ENCODE data around the gene SOX12. TPM values are rescaled to one million over a fixed set of nuclear protein-coding genes. Genes with fewer than 3 reads are reported as not detected.
A peak's percentile ranks its signal among the peaks of the same experiment; 100 is the strongest.

SOX12 gene
- total and polyA plus RNA-seq, 4 experiments from 2014 or later, result 0.08 to 5.0 (median 2.7) TPM

- no peak overlapping the region for H3K4me3 ChIP-seq (ENCODE audit: low read length in 2 of 2)
- no peaks in the 10 kb centered on the region for H3K4me1 Mint-ChIP-seq
- intact Hi-C loops (cut with micrococcal nuclease), result no loop called here
- POLR2A ChIA-PET (ENCODE audit: partially characterized antibody), result no interaction called here
- H3K9me3 ChIP-seq (ENCODE audit: control insufficient read depth in 1 of 2, low read length in 2 of 2), result no peaks in the 10 kb centered on the region
- no peak overlapping the region for H3K27ac Mint-ChIP-seq
- no peak overlapping the region for H3K27ac ChIP-seq (ENCODE audit: low read depth, low read length)
- H3K9me3 Mint-ChIP-seq, result no peaks in the 10 kb centered on the region
- no peaks in the 10 kb centered on the region for H3K36me3 Mint-ChIP-seq
- no peak overlapping the region for H3K4me3 Mint-ChIP-seq
- H3K36me3 ChIP-seq (ENCODE audit: insufficient read depth, low read length), result no peaks in the 10 kb centered on the region
- no peaks in the 10 kb centered on the region for H3K27me3 ChIP-seq (ENCODE audit: insufficient read depth, low read length)
- DNase-seq, result no peak
- H3K27me3 Mint-ChIP-seq, result no peaks in the 10 kb centered on the region
- no peaks in the 10 kb centered on the region for H3K4me1 ChIP-seq (ENCODE audit: insufficient read depth, low read length)
- CTCF ChIA-PET (ENCODE audit: partially characterized antibody), result interaction anchor here (1.3 kb wide), 1 partner anchor 20 kb away, joined by 3 read pairs; no protein-coding TSS in a partner anchor
These were observed 41.2 kb upstream of the SOX12 start for GRCh38 chr20:284172-284571.

GRCh38 chr20:286508-286907 is 38.8 kb upstream of the SOX12 start:
- Mint-ChIP-seq H3K27me3 (no peaks in the 10 kb centered on the region), H3K4me3 (no peak overlapping the region), H3K9me3 (peaks cover 0 to 1% (median 0%) of the 10 kb centered on the region in 8 donors), H3K27ac (no peak overlapping the region), H3K36me3 (no peaks in the 10 kb centered on the region), H3K4me1 (peaks cover 0 to 7% (median 3%) of the 10 kb centered on the region in 4 donors)
- intact Hi-C loops (cut with micrococcal nuclease), result no loop called here
- no peak for DNase-seq
- Histone ChIP-seq H3K9me3 (ENCODE audit: control insufficient read depth in 1 of 2, low read length in 2 of 2) (no peaks in the 10 kb centered on the region), H3K27ac (ENCODE audit: low read depth, low read length) (no peak overlapping the region), H3K4me1 (ENCODE audit: insufficient read depth, low read length) (peaks cover 15% of the 10 kb centered on the region), H3K4me3 (ENCODE audit: low read length in 2 of 2) (no peak overlapping the region), H3K27me3 (ENCODE audit: insufficient read depth, low read length) (no peaks in the 10 kb centered on the region), H3K36me3 (ENCODE audit: insufficient read depth, low read length) (no peaks in the 10 kb centered on the region)
- ChIA-PET CTCF (ENCODE audit: partially characterized antibody) (no interaction called here), POLR2A (ENCODE audit: partially characterized antibody) (no interaction called here)

- Mint-ChIP-seq H3K4me1 (peaks cover 3 to 7% (median 5%) of the 10 kb centered on the region in 4 donors), H3K9me3 (peaks cover 0 to 1% (median 0%) of the 10 kb centered on the region in 8 donors), H3K27ac (peak overlapping the region in 2 of 7 donors; percentile 27 to 30), H3K27me3 (no peaks in the 10 kb centered on the region), H3K36me3 (no peaks in the 10 kb centered on the region), H3K4me3 (peak overlapping the region in 1 of 8 donors; percentile 34)
- Histone ChIP-seq H3K27ac (ENCODE audit: low read depth, low read length) (peak overlapping the region; percentile 29), H3K9me3 (ENCODE audit: control insufficient read depth in 1 of 2, low read length in 2 of 2) (no peaks in the 10 kb centered on the region), H3K27me3 (ENCODE audit: insufficient read depth, low read length) (no peaks in the 10 kb centered on the region), H3K4me1 (ENCODE audit: insufficient read depth, low read length) (peaks cover 19% of the 10 kb centered on the region), H3K4me3 (ENCODE audit: low read length in 2 of 2) (no peak overlapping the region), H3K36me3 (ENCODE audit: insufficient read depth, low read length) (no peaks in the 10 kb centered on the region)
- ChIA-PET POLR2A (ENCODE audit: partially characterized antibody) (no interaction called here), CTCF (ENCODE audit: partially characterized antibody) (interaction anchor here (1.0 kb wide), 2 partner anchors 23 to 42 kb away, joined by 3 to 5 read pairs; no protein-coding TSS in a partner anchor)
- intact Hi-C loops (cut with micrococcal nuclease), result no loop called here
- DNase-seq, result no peak
These were observed 36.2 kb upstream of the SOX12 start for GRCh38 chr20:288956-289692.

DNA sequence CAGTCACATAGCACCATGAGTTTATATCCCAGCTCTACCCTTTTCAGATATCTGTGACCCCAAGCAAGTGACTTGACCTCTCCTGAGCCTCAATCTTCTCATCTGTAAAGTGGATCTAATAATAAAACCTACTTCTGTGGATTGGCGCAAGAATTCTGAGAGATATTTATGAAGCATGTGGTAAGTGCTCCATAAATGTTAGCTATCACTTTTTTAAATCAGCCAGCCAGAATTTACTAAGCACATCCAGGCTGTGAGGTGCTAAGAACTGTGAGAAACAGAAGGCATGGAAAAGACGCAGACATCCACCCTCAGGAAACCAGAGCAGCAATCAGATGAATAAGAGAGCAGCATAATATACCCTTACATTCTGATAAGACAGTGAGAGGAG is 35.7 kb upstream of the SOX12 start:
- H3K27ac ChIP-seq (ENCODE audit: low read depth, low read length), result peak overlapping the region; percentile 29
- Mint-ChIP-seq H3K36me3 (no peaks in the 10 kb centered on the region), H3K9me3 (peaks cover 0 to 1% (median 0%) of the 10 kb centered on the region in 8 donors), H3K27me3 (no peaks in the 10 kb centered on the region), H3K27ac (peak overlapping the region in 2 of 7 donors; percentile 30 to 73), H3K4me3 (peak overlapping the region in 1 of 8 donors; percentile 34), H3K4me1 (peaks cover 3 to 7% (median 5%) of the 10 kb centered on the region in 4 donors)
- H3K27me3 ChIP-seq (ENCODE audit: insufficient read depth, low read length), result no peaks in the 10 kb centered on the region
- H3K36me3 ChIP-seq (ENCODE audit: insufficient read depth, low read length), result no peaks in the 10 kb centered on the region
- intact Hi-C loops (cut with micrococcal nuclease), result loop anchor here (1.0 kb wide), 2 partner anchors 36 to 41 kb away; partner anchors contain the start of gene SOX12
- H3K4me3 ChIP-seq (ENCODE audit: low read length in 2 of 2), result peak overlapping the region; percentile 66 to 68
- peaks cover 19% of the 10 kb centered on the region for H3K4me1 ChIP-seq (ENCODE audit: insufficient read depth, low read length)
- POLR2A ChIA-PET (ENCODE audit: partially characterized antibody), result no interaction called here
- CTCF ChIA-PET (ENCODE audit: partially characterized antibody), result interaction anchor here (1.0 kb wide), 2 partner anchors 23 to 41 kb away, joined by 3 to 5 read pairs; no protein-coding TSS in a partner anchor
- no peak for DNase-seq
- no peaks in the 10 kb centered on the region for H3K9me3 ChIP-seq (ENCODE audit: control insufficient read depth in 1 of 2, low read length in 2 of 2)

GRCh38 chr20:290084-290831 is 35.1 kb upstream of the SOX12 start, which contains the start of gene C20orf96:
TSS of gene C20orf96 (minus strand) at chr20:290750. CDS start at chr20:290610, 140 bp downstream.
- Mint-ChIP-seq H3K36me3 (no peaks in the 10 kb centered on the region), H3K4me1 (peaks cover 3 to 7% (median 5%) of the 10 kb centered on the region in 4 donors), H3K4me3 (peak within 1 kb of the TSS in 1 of 8 donors; percentile 34), H3K27ac (peak within 1 kb of the TSS in 1 of 7 donors; percentile 73), H3K27me3 (no peaks in the 10 kb centered on the region), H3K9me3 (peaks cover 0 to 1% (median 0%) of the 10 kb centered on the region in 8 donors)
- POLR2A ChIA-PET (ENCODE audit: partially characterized antibody), result no interaction called here
- no peaks in the 10 kb centered on the region for H3K27me3 ChIP-seq (ENCODE audit: insufficient read depth, low read length)
- peak; percentile 77 to 85 (median 81) for DNase-seq
- peaks cover 19% of the 10 kb centered on the region for H3K4me1 ChIP-seq (ENCODE audit: insufficient read depth, low read length)
- peak within 1 kb of the TSS; percentile 29 for H3K27ac ChIP-seq (ENCODE audit: low read depth, low read length)
- no peaks in the 10 kb centered on the region for H3K9me3 ChIP-seq (ENCODE audit: control insufficient read depth in 1 of 2, low read length in 2 of 2)
- intact Hi-C loops (cut with micrococcal nuclease), result loop anchor here (1.0 kb wide), 2 partner anchors 35 to 40 kb away; partner anchors contain the start of gene SOX12
- H3K36me3 ChIP-seq (ENCODE audit: insufficient read depth, low read length), result no peaks in the 10 kb centered on the region
- CTCF ChIA-PET (ENCODE audit: partially characterized antibody), result interaction anchor here (1.0 kb wide), 1 partner anchor 41 kb away, joined by 3 read pairs; no protein-coding TSS in a partner anchor
- H3K4me3 ChIP-seq (ENCODE audit: low read length in 2 of 2), result peak within 1 kb of the TSS; percentile 66 to 68

DNA sequence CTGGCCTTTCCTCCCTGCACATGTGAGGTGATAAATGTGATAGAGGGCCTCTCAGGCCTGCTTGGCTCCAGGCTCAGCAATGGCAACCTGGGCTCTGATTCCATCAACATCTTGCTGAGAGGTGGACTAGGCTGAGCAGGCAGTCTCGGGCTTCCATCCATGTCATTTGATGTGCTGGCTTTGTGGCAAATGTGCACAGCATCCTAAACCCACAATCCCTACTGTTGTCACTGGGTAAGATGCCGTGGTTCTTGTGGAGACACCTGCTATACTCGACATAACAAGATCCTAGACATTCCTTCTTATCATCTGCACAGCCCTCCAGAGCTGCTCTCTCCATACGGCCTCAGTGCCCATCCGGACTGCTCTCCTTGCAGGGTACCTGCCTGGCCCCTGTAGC is 30.8 kb upstream of the SOX12 start:
- Mint-ChIP-seq H3K36me3 (peaks cover 0 to 13% of the 10 kb centered on the region in 2 donors), H3K27me3 (no peaks in the 10 kb centered on the region), H3K27ac (peak overlapping the region in 1 of 7 donors; percentile 47), H3K4me1 (peaks cover 24 to 38% (median 31%) of the 10 kb centered on the region in 4 donors), H3K9me3 (peaks cover 0 to 1% (median 0%) of the 10 kb centered on the region in 8 donors), H3K4me3 (peak overlapping the region in 1 of 8 donors; percentile 21)
- ChIA-PET CTCF (ENCODE audit: partially characterized antibody) (interaction anchor here (1.0 to 1.1 kb wide), 2 partner anchors 16 to 40 kb away, joined by 3 read pairs; no protein-coding TSS in a partner anchor), POLR2A (ENCODE audit: partially characterized antibody) (interaction anchor here (1.5 kb wide), 1 partner anchor 86 kb away, joined by 4 read pairs; the partner anchor contains the start of gene TRIB3)
- no peaks in the 10 kb centered on the region for H3K27me3 ChIP-seq (ENCODE audit: insufficient read depth, low read length)
- H3K36me3 ChIP-seq (ENCODE audit: insufficient read depth, low read length), result no peaks in the 10 kb centered on the region
- intact Hi-C loops (cut with micrococcal nuclease), result loop anchor here (5.0 kb wide), 1 partner anchor 248 kb away; the partner anchor contains the start of gene CSNK2A1
- no peak overlapping the region for H3K27ac ChIP-seq (ENCODE audit: low read depth, low read length)
- H3K4me3 ChIP-seq (ENCODE audit: low read length in 2 of 2), result no peak overlapping the region
- no peak for DNase-seq
- no peaks in the 10 kb centered on the region for H3K9me3 ChIP-seq (ENCODE audit: control insufficient read depth in 1 of 2, low read length in 2 of 2)
- peaks cover 34% of the 10 kb centered on the region for H3K4me1 ChIP-seq (ENCODE audit: insufficient read depth, low read length)

Data from CD4-positive, alpha-beta memory T cell (primary cell).